ENCODE data around the gene HNRNPF.
A peak's percentile ranks its signal among the peaks of the same experiment; 100 is the strongest.
"Not testable (repeated sequence)": the region's sequence is repeated elsewhere in the genome, so short reads cannot be mapped to it uniquely, and the experiment has no call there.

Gene HNRNPF, protein sequence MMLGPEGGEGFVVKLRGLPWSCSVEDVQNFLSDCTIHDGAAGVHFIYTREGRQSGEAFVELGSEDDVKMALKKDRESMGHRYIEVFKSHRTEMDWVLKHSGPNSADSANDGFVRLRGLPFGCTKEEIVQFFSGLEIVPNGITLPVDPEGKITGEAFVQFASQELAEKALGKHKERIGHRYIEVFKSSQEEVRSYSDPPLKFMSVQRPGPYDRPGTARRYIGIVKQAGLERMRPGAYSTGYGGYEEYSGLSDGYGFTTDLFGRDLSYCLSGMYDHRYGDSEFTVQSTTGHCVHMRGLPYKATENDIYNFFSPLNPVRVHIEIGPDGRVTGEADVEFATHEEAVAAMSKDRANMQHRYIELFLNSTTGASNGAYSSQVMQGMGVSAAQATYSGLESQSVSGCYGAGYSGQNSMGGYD

DNA sequence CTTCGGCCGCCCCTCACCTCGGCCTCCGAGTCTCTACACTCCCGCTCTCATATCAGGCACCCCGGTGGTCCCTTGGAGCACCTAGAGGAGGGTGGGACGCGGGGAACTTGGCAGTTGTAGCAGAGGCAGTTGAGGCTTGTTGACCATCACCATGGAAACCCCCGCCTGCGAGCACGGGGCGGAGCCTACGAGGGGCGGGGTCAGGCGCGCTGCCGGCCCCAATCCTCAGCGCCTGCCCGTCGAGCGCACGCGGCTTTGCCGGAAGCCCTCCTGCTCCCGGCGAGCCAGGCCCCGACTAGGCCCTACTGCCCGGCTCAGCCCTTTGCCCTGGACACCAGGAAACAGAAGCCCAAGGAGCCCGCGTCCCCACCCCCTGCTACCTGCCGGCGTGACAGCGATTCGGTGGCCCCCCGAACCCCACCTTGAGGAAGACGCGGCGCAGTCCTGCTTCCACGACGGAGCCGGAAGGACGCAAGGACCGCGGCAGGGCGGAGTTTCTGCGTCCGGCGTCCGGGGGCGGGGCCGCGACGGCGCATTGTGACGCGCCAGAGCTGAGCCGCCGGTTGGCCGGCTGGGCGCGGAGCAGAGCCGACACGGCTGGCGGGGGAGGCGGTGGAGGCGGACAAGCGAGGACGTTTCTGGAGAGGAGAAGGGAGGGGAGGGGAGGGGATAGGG is at the start of gene HNRNPF:
TSS of gene HNRNPF (minus strand) at position 477 of the 675 bp plus-strand sequence. CDS start 21,302 bp downstream, outside the sequence.
- FAIRE-seq (no peak), DNase-seq (ENCODE audit: insufficient read length, low spot score) (peak; percentile 57)
- TF ChIP-seq, protein P1, sequence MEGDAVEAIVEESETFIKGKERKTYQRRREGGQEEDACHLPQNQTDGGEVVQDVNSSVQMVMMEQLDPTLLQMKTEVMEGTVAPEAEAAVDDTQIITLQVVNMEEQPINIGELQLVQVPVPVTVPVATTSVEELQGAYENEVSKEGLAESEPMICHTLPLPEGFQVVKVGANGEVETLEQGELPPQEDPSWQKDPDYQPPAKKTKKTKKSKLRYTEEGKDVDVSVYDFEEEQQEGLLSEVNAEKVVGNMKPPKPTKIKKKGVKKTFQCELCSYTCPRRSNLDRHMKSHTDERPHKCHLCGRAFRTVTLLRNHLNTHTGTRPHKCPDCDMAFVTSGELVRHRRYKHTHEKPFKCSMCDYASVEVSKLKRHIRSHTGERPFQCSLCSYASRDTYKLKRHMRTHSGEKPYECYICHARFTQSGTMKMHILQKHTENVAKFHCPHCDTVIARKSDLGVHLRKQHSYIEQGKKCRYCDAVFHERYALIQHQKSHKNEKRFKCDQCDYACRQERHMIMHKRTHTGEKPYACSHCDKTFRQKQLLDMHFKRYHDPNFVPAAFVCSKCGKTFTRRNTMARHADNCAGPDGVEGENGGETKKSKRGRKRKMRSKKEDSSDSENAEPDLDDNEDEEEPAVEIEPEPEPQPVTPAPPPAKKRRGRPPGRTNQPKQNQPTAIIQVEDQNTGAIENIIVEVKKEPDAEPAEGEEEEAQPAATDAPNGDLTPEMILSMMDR (IDR thresholded peaks at IDR 0.05; ENCODE audit: insufficient read depth, missing control alignments): no peak

DNA sequence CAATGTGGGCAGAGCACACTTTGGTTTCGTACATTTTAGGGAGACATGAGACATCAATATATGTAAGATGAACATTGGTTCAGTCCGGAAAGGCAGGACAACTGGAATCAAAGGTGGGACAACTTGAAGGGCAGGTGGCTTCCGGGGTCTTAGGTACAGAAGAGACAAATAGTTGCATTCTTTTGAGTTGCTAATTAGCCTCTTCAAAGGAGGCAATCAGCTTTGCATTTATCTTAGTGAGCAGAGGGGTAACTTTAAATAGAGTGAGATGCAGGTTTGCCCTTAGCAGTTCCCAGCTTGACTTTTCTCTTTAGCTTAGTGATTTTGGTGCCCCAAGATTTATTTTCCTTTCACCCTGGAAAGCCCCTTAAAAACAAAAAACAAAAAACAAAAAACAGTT is 49.2 kb upstream of the HNRNPF start:
- FAIRE-seq (no peak), DNase-seq (ENCODE audit: insufficient read length, low spot score) (no peak)
- TF ChIP-seq, protein P1 (IDR thresholded peaks at IDR 0.05; ENCODE audit: insufficient read depth, missing control alignments): no peak

DNA sequence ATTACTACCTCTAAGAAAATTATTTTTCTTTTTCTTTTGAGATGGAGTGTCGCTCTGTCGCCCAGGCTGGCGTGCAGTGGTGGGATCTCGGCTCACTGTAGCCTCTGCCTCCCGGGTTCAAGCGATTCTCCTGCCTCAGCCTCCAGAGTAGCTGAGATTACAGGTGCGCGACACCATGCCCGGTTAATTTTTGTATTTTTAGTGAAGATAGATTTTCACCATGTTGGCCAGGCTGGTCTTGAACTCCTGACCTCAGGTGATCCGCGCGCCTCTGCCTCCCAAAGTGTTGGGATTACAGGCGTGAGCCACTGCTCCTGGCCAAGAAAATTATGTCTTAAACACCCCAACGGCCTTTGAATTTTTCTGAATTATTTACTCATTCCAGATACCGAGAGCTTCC is 47.6 kb upstream of the HNRNPF start:
- not testable (repeated sequence) for FAIRE-seq; DNase-seq (ENCODE audit: insufficient read length, low spot score)

DNA sequence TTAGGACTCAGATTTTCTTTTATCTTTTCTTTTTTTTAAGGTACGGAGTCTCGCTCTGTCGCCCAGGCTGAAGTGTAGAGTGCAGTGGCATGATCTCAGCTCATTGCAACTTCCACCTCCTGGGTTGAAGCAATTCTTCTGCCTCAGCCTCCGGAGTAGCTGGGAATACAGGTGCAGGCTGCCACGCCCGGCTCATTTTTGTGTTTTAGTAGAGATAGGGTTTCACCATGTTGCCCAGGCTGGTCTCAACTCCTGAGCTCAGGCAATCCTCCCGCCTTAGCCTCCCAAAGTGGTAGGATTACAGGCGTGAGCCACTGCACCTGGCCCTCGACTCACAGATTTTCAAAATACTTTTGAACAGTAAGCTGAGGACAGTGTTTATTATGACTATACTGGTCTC is 45.0 kb upstream of the HNRNPF start:
- not testable (repeated sequence) for FAIRE-seq; DNase-seq (ENCODE audit: insufficient read length, low spot score)

DNA sequence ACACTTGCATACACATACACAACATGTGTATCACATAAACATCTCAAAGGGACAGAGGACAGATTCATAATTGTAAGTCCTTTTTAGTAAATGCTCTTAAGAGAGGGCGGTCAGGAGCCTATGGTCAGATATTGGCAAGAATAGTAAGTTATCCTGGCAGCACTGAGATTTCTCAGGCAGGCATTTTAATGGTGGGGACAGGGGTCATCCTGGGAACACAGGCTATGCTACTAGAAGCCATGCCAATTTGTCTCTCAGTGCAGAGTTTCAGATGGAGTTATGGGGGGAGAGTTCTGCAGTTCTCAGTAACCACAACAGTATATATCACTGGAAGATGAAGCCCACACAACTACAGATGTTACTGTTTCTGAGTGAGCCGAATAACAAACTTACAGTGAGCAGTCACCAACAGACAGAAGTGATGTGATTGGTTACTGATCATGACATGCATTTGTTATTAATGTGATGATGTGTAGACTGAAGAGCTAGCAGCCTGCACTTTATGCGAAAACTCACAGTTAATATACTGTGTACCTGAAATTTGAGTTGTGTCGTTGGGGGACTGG is 44.4 kb upstream of the HNRNPF start:
- DNase-seq (ENCODE audit: insufficient read length, low spot score) (no peak), FAIRE-seq (no peak)
- TF ChIP-seq, protein P1 (IDR thresholded peaks at IDR 0.05; ENCODE audit: insufficient read depth, missing control alignments): no peak

DNA sequence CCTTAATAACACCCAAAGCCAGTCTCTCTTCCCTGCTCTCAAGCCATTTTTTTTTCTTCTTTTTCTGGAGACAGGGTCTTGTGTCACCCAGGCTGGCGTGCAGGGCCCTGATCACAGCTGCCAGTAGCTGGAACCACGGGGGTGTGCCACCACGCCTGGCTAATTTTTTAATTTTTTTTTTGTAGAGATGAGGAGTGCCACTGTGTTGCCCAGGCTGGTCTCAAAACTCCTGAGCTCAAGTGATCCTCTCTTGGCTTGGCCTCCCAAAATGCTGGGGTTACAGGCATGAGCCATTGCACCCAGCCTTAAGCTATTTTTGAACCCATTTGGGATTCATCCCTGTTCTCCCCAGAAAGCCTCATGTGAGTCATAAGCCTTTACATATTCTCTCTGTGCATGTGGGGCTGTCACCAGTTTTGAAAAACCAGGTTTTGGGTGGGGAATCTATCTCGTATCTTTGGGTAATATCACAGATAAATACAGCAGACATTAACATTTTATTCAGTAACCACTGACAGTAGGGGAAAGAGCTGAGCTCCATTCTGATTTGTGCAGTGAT is 43.4 kb upstream of the HNRNPF start:
- no peak for FAIRE-seq
- TF ChIP-seq, protein P1 (IDR thresholded peaks at IDR 0.05; ENCODE audit: insufficient read depth, missing control alignments): no peak
- DNase-seq (ENCODE audit: insufficient read length, low spot score): no peak

DNA sequence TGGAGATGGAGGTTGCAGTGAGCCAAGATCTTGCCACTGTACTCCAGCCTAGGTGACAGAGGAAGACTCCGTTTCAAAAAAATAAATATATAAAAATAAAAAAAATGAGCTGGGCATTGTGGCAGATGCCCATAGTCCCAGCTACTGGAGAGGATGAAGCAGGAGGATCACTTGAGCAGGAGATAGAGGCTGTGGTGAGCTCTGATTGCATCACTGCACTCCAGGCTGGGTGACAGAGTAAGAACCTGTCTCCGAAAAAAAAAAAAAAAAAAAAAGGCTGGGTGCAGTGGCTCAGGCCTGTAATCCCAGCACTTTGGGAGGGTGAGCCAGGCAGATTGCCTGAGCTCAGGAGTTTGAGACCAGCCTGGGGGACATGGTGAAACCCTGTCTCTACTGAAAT is 39.8 kb upstream of the HNRNPF start:
- FAIRE-seq (no peak), DNase-seq (ENCODE audit: insufficient read length, low spot score) (no peak)
- TF ChIP-seq, protein P1 (IDR thresholded peaks at IDR 0.05; ENCODE audit: insufficient read depth, missing control alignments): no peak

DNA sequence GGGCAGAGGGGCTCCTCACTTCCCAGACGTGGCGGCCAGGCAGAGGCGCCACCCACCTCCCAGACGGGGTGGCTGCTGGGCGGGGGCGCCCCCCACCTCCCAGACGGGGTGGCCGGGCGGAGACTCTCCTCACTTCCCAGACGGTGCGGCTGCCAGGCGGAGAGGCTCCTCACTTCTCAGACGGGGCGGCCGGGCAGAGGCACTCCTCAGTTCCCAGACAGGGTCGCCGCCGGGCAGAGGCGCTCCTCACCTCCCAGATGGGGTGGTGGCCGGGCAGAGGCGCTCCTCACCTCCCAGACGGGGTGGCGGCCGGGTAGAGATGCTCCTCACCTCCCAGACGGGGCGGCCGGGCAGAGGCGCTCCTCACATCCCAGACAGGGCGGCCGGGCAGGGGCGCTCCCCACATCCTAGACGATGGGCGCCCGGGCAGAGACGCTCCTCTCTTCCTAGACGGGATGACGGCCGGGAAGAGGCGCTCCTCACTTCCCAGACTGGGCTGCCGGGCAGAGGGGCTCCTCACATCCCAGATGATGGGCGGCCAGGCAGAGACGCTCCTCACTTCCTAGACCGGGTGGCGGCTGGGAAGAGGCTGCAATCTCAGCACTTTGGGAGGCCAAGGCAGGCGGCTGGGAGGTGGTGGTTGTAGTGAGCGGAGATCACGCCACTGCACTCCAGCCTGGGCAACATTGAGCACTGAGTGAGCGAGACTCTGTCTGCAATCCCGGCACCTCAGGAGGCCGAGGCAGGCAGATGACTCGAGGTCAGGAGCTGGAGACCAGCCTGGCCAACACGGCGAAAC is 37.4 kb upstream of the HNRNPF start:
- FAIRE-seq: not testable (repeated sequence)

More for the DNA sequence above, 37.4 kb upstream of the HNRNPF start:
- DNase-seq (ENCODE audit: insufficient read length, low spot score): not testable (repeated sequence)

Data from D721Med (cell line).